Measurements from ENCODE around the gene S100A9.
"Not testable (repeated sequence)": the region's sequence is repeated elsewhere in the genome, so short reads cannot be mapped to it uniquely, and the experiment has no call there.

Gene S100A9

DNA sequence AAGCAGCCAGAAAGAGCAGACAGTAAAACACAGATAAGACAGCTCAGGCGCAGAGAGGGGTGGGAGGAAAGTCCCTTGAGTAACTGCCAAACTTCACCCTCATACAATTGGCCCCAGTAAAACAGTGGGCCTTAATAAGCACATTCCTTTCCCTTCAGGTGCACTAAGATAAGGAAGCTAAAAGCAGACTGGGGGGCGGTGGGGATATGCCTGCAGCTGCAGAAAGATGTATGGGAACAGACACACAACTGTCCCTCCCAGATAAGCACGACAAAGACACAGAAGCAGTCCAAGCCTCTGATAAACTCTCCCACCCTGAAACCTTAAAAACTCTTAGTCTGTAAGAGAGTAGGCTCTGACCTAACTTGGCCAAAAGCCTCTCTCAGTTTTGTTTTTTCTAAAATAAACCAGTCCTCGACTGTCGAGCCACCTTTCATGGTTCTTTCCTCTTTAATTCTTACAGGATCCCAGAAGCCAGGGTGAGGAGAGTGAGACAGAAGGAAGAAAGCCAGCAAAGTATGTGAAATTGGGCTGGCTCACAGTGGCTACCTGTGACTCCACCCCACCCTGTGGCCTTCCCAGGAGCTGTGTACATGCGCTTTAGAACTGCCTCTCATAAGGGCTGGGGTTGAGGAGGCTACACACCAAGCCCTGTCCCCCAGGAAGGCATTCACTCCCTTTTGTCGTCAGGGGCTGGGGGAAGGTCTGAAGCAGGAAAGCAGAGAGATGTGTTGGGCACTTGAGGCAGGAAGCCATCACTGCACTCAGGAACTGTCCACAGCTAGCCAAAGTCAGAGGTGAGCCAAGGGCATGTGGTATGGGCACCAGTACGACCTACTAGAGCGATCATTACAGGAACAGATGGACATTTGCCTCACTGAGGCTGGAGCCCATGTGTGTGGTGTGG, 13.6 kb upstream of the S100A9 start:
- peak overlapping the region; percentile 89 for H3K4me2 ChIP-seq
- peaks cover 76% of the 10 kb centered on the region for H3K4me1 ChIP-seq
- TF ChIP-seq Cebpa-rat (IDR thresholded peaks at IDR 0.05), result no peak
- H3K9ac ChIP-seq, result peak overlapping the region; percentile 40; the same call in 1 of the 2 replicates
- no peak overlapping the region for H3K4me3 ChIP-seq
- no peaks in the 10 kb centered on the region for H3K9me3 ChIP-seq
- no peak overlapping the region for H3K27ac ChIP-seq
- H3K36me3 ChIP-seq, result no peaks in the 10 kb centered on the region
- peaks cover 9% of the 10 kb centered on the region for H4K20me1 ChIP-seq
- H3K27me3 ChIP-seq, result 0 out of 2 replicates have a peak, but pooled peaks cover 6% of the 10 kb centered on the region

GRCh38 chr1:153344718-153345025, 13.0 kb upstream of the S100A9 start:
- H3K27ac ChIP-seq, result no peak overlapping the region
- peak overlapping the region; percentile 89 for H3K4me2 ChIP-seq
- no peak overlapping the region for H3K9ac ChIP-seq
- 0 out of 2 replicates have a peak overlapping the region, but pooled peaks have one; percentile 20 for H3K4me3 ChIP-seq
- H3K36me3 ChIP-seq, result no peaks in the 10 kb centered on the region
- H4K20me1 ChIP-seq, result peaks cover 9% of the 10 kb centered on the region
- no peaks in the 10 kb centered on the region for H3K9me3 ChIP-seq
- peaks cover 76% of the 10 kb centered on the region for H3K4me1 ChIP-seq
- TF ChIP-seq Cebpa-rat (IDR thresholded peaks at IDR 0.05), result no peak
- 0 out of 2 replicates have a peak, but pooled peaks cover 6% of the 10 kb centered on the region for H3K27me3 ChIP-seq

GRCh38 chr1:153345187-153346076, 12.2 kb upstream of the S100A9 start:
- Histone ChIP-seq H3K4me2 (peak overlapping the region; percentile 89), H3K27ac (no peak overlapping the region), H3K4me1 (peaks cover 75% of the 10 kb centered on the region), H3K9me3 (no peaks in the 10 kb centered on the region), H3K27me3 (0 out of 2 replicates have a peak, but pooled peaks cover 6% of the 10 kb centered on the region), H4K20me1 (peaks cover 9% of the 10 kb centered on the region), H3K9ac (no peak overlapping the region), H3K36me3 (no peaks in the 10 kb centered on the region), H3K4me3 (peak overlapping the region; percentile 20; the same call in 1 of the 2 replicates)
- no peak for TF ChIP-seq Cebpa-rat (IDR thresholded peaks at IDR 0.05)

DNA sequence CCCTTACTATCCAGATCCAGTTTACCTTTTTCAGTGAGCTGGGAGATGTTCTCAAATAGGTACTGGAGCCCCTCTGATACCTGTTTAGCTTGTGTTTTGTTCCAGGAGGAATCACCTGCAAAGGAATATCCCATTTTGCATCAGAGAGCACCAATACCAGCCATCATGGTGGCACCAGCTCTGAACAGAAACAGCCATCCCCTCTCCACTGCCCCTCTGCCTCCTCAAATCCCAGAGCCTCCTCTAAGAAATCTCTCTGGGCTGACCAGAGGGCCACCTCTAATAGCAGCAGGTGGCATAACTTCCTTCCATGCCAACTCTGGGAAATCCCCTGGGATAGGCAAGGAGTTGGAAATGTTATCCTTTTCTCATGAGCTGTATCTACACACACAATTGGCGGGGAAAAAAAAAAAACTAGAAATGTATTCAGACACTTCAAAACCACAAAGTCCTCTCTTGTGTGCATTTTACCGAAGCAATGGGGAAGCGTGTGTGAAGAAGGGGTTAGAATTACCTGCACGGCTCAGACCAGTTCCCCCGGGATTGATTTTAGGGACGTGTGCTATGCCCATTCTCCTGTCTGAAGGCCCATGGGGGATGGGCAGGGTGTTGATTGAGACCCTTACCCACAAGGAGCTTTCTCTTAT, 11.5 kb upstream of the S100A9 start:
- peaks cover 78% of the 10 kb centered on the region for H3K4me1 ChIP-seq
- no peak overlapping the region for H3K27ac ChIP-seq
- no peaks in the 10 kb centered on the region for H3K36me3 ChIP-seq
- H4K20me1 ChIP-seq, result peaks cover 9% of the 10 kb centered on the region
- peak overlapping the region; percentile 89 for H3K4me2 ChIP-seq
- no peak overlapping the region for H3K4me3 ChIP-seq
- H3K9ac ChIP-seq, result no peak overlapping the region
- 0 out of 2 replicates have a peak, but pooled peaks cover 6% of the 10 kb centered on the region for H3K27me3 ChIP-seq
- no peak for TF ChIP-seq Cebpa-rat (IDR thresholded peaks at IDR 0.05)
- H3K9me3 ChIP-seq, result no peaks in the 10 kb centered on the region

DNA sequence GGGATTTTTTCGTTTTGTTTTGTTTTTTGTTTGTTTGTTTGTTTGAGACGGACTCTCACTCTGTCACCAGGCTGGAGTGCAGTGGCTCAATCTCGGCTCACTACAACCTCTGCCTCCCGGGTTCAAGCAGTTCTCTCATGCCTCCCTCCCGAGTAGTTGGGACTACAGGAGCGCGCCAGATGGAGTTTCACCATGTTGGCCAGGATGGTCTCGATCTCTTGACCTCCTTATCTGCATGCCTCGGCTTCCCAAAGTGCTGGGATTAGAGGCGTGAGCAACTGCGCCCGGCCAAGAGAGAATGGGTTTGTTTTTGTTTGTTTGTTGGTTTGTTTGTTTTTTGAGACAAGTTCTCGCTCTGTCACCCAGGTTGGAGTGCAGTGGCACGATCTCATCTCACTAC, 10.6 kb upstream of the S100A9 start:
- not testable (repeated sequence) for H3K27me3 ChIP-seq, H3K27ac ChIP-seq, H3K9ac ChIP-seq, H3K36me3 ChIP-seq, H3K4me3 ChIP-seq, H3K4me2 ChIP-seq, H4K20me1 ChIP-seq, H3K9me3 ChIP-seq
- H3K4me1 ChIP-seq, result peaks cover 70% of the 10 kb centered on the region

DNA sequence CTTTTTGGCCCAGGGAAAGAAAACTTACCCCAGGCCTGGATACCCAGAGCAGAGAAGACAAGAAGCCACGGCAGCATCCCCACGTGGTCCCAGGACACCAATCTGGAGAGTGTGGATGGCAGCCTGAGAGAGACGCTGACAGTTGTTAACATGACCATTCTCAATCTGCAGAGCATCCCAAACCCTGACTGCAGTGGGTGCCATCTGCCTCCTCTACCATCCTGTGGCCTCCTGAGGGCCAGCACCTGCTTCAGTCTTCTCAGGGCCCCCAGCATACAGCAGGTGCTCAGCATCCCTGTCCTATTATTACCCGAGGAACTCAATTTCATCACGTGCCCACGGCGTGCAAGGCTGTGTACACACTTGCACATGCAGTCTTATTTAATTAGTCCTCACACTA, 9.8 kb upstream of the S100A9 start:
- no peak for TF ChIP-seq Cebpa-rat (IDR thresholded peaks at IDR 0.05)
- Histone ChIP-seq H3K36me3 (no peaks in the 10 kb centered on the region), H3K27me3 (0 out of 2 replicates have a peak, but pooled peaks cover 3% of the 10 kb centered on the region), H3K9me3 (no peaks in the 10 kb centered on the region), H3K4me3 (no peak overlapping the region), H4K20me1 (peaks cover 9% of the 10 kb centered on the region), H3K4me1 (peaks cover 65% of the 10 kb centered on the region), H3K9ac (no peak overlapping the region), H3K27ac (no peak overlapping the region), H3K4me2 (no peak overlapping the region)

DNA sequence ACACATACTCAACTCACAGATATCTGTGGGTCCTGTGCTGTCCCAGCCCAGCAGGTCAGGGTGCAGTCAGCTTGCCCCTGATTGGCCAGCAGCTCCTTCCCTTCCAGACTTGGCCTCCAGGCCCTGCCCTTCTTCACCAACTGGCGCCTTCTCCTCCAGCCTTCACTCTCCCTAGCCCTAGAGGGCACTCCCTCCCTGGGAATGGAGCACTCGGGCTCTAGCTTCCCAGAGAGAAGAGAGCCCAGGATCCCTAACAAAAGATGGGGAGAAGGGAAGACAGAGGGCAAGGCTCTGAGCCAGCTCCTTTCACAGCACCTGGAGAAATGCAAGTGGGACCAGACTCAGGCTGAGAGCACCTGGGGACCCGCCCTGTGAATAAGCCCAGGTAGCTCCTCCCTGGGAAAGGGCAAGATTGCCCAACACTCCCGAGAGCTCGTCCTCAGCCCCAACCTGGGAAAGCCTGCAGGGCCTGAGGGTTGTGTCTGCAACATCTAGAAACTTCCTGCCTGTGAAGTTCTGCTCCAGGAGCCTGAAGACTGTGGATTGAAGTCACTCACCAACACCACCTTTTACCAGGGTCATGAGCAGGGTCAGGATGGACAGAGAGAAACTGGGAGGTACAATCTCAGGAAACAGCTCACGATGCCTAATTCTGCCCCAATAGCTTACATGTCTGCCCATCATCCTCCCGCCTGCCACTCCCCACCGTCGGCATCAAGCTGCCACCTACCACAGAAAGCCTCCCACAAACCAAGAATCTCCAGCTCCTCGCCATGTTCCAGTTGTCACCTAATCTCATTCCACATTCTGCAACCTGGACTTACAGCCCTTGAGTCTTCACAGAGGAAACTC, 8.9 kb upstream of the S100A9 start, which contains the start of gene PGLYRP4:
TSS of gene PGLYRP4 (minus strand) at position 331 of the 852 bp plus-strand sequence. CDS start 909 bp downstream, outside the sequence.
- no peak within 1 kb of the TSS for H3K27ac ChIP-seq
- TF ChIP-seq Cebpa-rat (IDR thresholded peaks at IDR 0.05), result no peak
- H3K36me3 ChIP-seq, result no peaks in the 10 kb centered on the region
- H3K9ac ChIP-seq, result no peak within 1 kb of the TSS; the same call in 1 of the 2 replicates
- H3K4me3 ChIP-seq, result no peak within 1 kb of the TSS
- H3K9me3 ChIP-seq, result no peaks in the 10 kb centered on the region
- H3K4me2 ChIP-seq, result peak within 1 kb of the TSS; percentile 19; the same call in 1 of the 2 replicates
- H3K4me1 ChIP-seq, result peaks cover 62% of the 10 kb centered on the region
- 0 out of 2 replicates have a peak, but pooled peaks cover 3% of the 10 kb centered on the region for H3K27me3 ChIP-seq
- H4K20me1 ChIP-seq, result peaks cover 9% of the 10 kb centered on the region

GRCh38 chr1:153349363-153350320, 8.0 kb upstream of the S100A9 start:
- Histone ChIP-seq H4K20me1 (peaks cover 9% of the 10 kb centered on the region), H3K4me3 (no peak overlapping the region), H3K9ac (no peak overlapping the region; the same call in 1 of the 2 replicates), H3K27me3 (0 out of 2 replicates have a peak, but pooled peaks cover 3% of the 10 kb centered on the region), H3K4me1 (peaks cover 53% of the 10 kb centered on the region), H3K27ac (no peak overlapping the region), H3K4me2 (peak overlapping the region; percentile 19; the same call in 1 of the 2 replicates), H3K36me3 (no peaks in the 10 kb centered on the region), H3K9me3 (no peaks in the 10 kb centered on the region)
- TF ChIP-seq Cebpa-rat (IDR thresholded peaks at IDR 0.05), result no peak
